NCI-H774 (cell line): Measurements from ENCODE around the gene EIF4G3.
"Not testable (repeated sequence)": the region's sequence is repeated elsewhere in the genome, so short reads cannot be mapped to it uniquely, and the experiment has no call there.

ENCODE experiments used
- DNase-seq: peaks from one replicate; lab custom pipeline; 2025; lab: John Stamatoyannopoulos, UW

EIF4G3 gene

DNA sequence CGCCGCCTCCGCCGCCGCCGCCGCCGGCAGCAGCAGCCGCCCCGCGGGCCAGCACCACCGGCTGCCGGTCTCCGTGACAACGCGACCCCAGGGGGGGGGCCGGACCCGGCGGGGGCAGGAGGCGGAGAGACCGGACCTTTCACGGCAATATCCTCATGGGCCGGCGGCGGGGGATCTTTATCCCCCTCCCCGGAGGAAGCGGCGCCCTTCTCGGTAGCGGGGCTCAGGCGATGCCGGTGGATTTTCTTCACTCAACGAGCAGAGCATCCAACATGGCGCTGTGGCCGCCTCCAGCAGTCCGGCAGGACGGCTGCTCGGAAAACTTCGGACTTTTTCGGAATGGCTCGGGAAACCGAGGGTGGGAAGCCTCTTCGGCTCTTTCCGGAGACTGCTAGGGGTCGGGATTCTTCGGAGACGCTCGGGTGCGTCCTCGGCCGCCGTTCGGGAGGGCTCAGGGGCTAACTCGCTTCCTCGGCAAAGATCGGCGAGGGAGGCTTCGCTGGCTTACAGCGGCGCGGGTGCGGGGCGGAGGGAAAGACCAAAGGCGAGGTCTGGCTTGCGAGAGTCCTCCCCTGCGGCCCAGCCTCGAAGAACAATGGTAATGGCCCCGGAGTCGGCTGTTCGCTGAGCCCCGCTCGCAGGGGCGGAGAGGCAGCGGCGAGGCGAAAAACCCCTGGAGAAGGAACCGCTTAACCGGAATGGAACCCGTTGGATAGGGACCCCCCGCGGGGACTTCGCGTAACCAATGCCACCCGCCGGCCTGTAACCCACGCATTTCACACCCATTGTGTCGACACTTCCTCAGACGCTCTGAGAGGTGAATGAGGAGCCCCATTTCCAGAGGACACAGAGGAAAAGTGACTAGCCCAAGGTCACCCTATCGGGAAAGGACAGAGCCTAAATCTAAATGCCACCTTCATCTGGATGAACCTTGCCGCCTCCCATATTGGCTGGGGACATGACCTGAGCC is at the start of gene EIF4G3:
EIF4G3 (minus strand) TSS at position 312 of the 970 bp plus-strand sequence. CDS start 174,155 bp downstream, outside the sequence.
- DNase-seq, result peak; percentile 88

DNA sequence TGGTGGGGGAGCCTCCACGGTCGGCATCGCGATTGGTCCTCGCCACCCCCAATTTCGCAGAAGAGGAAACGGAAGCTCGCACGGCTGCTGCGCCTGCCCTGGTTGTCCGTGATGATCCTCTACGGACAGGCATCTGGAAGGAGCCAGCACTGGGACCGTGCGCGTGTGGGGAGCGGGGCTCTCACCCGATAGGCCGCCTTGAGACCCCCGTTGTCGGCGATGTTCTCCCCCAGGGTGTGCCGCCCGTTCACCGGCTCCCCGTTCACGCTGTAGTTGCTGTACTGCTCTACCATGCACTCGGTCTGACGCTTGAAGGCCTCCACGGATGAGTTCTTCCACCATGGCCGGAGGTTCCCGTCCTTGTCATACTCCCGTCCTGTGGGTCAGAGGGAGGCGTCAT is 48.4 kb upstream of the EIF4G3 start:
- DNase-seq, result no peak

- DNase-seq, result no peak
These were observed 44.1 kb upstream of the EIF4G3 start for GRCh38 chr1:21220815-21221214.

DNA sequence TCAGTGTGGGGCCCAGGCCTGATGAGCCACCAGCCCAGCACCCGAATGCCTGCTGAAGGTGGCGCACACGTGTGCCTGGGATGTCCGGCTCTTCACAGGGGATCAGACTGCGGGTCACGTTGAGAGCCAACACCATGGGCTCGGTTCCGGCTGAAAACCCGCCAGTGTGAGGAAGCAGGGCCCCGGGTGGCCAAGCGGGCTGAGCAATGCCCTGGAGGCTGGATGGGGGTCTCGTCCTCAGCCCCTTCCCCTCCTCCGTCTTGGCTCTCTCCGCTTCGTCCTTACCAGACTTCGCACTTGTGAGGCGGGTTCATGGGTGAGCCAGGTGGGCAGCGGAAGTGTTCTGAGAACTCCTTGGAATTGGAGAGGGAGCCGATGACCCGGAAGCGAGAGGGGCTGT is 43.0 kb upstream of the EIF4G3 start:
- no peak for DNase-seq

GRCh38 chr1:21217812-21218596 is 41.3 kb upstream of the EIF4G3 start:
- DNase-seq, result no peak

- DNase-seq, result no peak
These were observed 40.4 kb upstream of the EIF4G3 start for GRCh38 chr1:21216835-21217811.

DNA sequence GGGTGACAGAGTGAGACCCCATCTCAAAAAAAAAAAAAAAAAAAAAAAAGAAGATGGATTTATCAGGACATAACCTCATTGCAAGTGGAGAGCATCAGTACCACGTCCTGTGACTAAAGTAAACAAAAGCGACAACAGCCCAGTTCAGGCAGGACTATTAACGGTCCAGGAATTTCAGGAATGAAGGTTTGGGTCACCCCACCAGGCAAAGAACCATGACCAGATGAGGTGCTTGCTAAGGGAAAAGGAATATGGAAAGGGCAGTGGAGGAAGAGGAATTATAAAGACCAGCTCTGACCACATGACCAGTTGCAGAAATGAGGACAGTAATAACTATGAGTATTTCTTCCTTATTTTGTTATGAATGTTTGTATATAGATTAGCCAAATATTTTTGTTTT is 35.4 kb upstream of the EIF4G3 start:
- DNase-seq, result no peak

DNA sequence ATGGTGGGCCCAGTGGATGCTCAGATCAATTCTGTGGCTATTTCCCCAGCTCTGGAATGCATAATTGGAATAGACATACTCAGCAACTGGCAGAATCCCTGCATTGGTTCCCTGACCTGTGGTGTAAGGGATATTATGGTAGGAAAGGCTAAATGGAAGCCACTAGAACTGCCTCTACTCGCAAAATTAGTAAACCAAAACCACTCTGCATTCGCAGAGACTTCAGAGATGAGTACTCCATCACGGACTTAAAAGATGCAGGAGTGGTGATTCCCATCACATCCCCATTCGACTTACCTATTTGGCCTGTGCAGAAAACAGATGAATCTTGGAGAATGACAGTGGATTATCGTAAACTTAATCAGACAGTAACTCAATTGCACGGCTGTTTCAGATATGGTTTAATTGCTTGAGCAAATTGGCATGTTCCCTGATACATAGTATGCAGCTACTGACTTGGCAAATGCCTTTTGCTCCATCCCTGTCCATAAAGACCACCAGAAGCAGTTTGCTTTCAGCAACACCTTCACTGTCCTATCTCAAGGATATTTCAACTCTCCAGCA is 31.5 kb upstream of the EIF4G3 start:
- DNase-seq, result not testable (repeated sequence)

- DNase-seq, result no peak
These were observed 29.4 kb upstream of the EIF4G3 start for GRCh38 chr1:21206117-21206516.

- no peak for DNase-seq
These were observed 28.7 kb upstream of the EIF4G3 start for GRCh38 chr1:21205416-21205815.

GRCh38 chr1:21201650-21202049 is 25.0 kb upstream of the EIF4G3 start:
- no peak for DNase-seq

GRCh38 chr1:21201238-21201637 is 24.5 kb upstream of the EIF4G3 start:
- DNase-seq, result not testable (repeated sequence)

DNA sequence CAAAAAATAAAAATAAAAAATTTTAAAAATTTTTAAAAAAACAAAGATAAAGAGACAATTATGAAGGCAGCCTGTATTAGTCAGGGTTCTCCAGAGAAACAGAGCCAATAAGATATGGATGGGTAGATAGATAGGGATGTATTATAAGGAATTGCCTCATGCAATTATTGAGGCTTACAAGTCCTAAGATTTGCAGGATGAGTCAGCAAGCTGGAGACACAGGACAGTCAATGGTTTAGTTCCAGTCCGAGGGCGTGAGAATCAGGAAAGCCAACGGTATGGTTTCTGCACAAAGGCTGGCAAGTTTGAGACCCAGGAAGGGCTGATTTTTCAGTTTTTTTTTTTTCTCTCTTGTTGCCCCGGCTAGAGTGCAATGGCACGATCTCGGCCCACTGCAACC is 24.1 kb upstream of the EIF4G3 start:
- no peak for DNase-seq

GRCh38 chr1:21198929-21199328 is 22.2 kb upstream of the EIF4G3 start:
- DNase-seq, result no peak

GRCh38 chr1:21192871-21193270 is 16.2 kb upstream of the EIF4G3 start:
- no peak for DNase-seq

GRCh38 chr1:21192284-21192683 is 15.6 kb upstream of the EIF4G3 start:
- no peak for DNase-seq

GRCh38 chr1:21190771-21191170 is 14.1 kb upstream of the EIF4G3 start:
- DNase-seq, result not testable (repeated sequence)

DNA sequence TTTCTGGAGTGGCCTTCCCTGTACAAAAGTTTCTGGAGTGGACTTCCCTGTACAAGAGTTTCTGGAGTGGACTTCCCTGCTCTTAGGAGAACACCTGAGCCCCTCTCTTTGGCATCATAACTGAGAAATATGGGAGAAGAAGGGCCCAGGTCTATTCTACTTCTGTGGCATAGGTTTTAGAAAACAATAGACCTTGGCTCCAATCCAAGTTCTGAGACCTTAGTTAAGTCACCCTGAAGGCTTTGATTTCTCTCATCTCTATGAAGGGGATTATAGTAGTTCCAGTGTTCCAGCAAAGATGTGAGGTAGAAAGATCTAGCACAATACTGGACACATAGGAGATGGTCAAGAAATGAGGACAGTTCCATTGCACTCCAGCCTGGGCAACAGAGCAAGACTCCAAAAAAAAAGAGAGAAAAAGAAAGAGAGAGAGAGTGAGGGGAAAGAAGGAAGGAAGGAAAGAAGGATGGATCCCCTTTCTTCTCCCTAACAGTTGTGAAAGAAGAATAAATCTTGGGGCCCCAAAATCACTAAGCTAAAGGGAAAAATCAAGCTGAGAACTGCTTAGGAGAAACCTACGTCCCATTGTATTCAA is 13.3 kb upstream of the EIF4G3 start:
- no peak for DNase-seq

GRCh38 chr1:21189421-21189820 is 12.7 kb upstream of the EIF4G3 start:
- no peak for DNase-seq

DNA sequence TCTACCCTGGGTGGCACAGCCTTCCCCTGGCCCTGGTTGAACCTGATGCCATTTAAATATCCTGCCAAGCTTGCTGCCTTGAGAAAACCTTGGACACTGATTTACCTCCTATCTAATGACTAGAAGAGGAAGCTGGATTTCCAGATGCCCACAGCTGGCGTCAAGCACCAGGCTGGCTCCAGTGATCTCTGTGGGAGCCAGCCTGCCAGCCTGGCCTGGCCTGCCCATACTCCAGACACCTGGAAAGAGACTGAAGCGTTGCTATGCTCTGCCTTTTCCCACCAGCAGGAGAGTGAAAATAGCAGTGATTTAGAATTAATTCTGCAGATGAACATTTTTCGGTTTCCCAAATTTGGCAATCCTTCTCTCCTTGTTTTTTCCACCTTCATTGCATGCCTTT is 11.5 kb upstream of the EIF4G3 start:
- no peak for DNase-seq

GRCh38 chr1:21185221-21185731 is 8.6 kb upstream of the EIF4G3 start:
- DNase-seq, result no peak
